SK-N-MC (cell line): ENCODE results near the gene HFM1.

Experiments used
- DNase-seq: peaks from one replicate; pipeline ENCODE4 v3.0.0-alpha.2; 2011; ENCODE audit warnings: low read depth, low spot score
- H3K27ac ChIP-seq: fragments of 200-600 bp; sonication (generic); 2 replicates; pipeline ENCODE4 v1.5.1; 2016; ENCODE audit warnings: mixed run types
- H3K36me3 ChIP-seq: fragments of 200-600 bp; sonication (generic); 2 replicates; pipeline ENCODE4 v1.6.1; 2017; ENCODE audit warnings: antibody characterized with exemption, low read length, mixed read lengths; ENCODE audit not compliant: insufficient read depth
- H3K4me3 ChIP-seq: fragments of 200-600 bp; sonication (generic); 2 replicates; pipeline ENCODE4 v1.5.1; 2016
- H3K9ac ChIP-seq: fragments of 200-600 bp; sonication (generic); 2 replicates; pipeline ENCODE4 v1.8.0; 2017; ENCODE audit warnings: mixed run types, mixed read lengths; ENCODE audit not compliant: insufficient read length
- H3K9me3 ChIP-seq: fragments of 200-600 bp; sonication (generic); 2 replicates; pipeline ENCODE4 v1.6.1; 2017; ENCODE audit warnings: low read depth, mild to moderate bottlenecking, antibody characterized with exemption, low read length, moderate library complexity, mixed read lengths
- EZH2 ChIP-seq: fragments of 200-600 bp; sonication (generic); IDR thresholded peaks from one replicate; pipeline ENCODE4 v1.6.1; 2017; ENCODE audit warnings: antibody characterized with exemption
- FOXP2 ChIP-seq: optimal IDR thresholded peaks from 2 replicates; pipeline ENCODE3; 2011; ENCODE audit warnings: mild to moderate bottlenecking, moderate library complexity; ENCODE audit not compliant: insufficient read depth; ENCODE audit errors: extremely low read length, control extremely low read depth
- POLR2AphosphoS5 ChIP-seq: IDR thresholded peaks from 2 replicates; pipeline ENCODE4 v1.6.1; 2012; ENCODE audit warnings: mild to moderate bottlenecking, low read depth, low read length, borderline replicate concordance

The HFM1 gene

GRCh38 chr1:91234181-91234580, 170.5 kb downstream of the HFM1 start:
- Histone ChIP-seq H3K27ac (no peak overlapping the region), H3K4me3 (no peak overlapping the region), H3K9ac (no peak overlapping the region), H3K9me3 (no peaks in the 10 kb centered on the region), H3K36me3 (no peaks in the 10 kb centered on the region)
- TF ChIP-seq POLR2AphosphoS5 (no peak), EZH2 (no peak), FOXP2 (no peak)
- DNase-seq, result no peak

GRCh38 chr1:91226741-91227140, 177.9 kb downstream of the HFM1 start:
- DNase-seq, result no peak
- H3K27ac ChIP-seq, result no peak overlapping the region
- TF ChIP-seq EZH2, result no peak
- no peak for TF ChIP-seq POLR2AphosphoS5
- no peak for TF ChIP-seq FOXP2

GRCh38 chr1:91224878-91225277, 179.8 kb downstream of the HFM1 start:
- no peak overlapping the region for H3K27ac ChIP-seq
- TF ChIP-seq POLR2AphosphoS5 (no peak), FOXP2 (no peak), EZH2 (no peak)
- H3K9me3 ChIP-seq, result no peaks in the 10 kb centered on the region
- H3K4me3 ChIP-seq, result no peak overlapping the region
- no peak for DNase-seq
- no peaks in the 10 kb centered on the region for H3K36me3 ChIP-seq
- H3K9ac ChIP-seq, result no peak overlapping the region

More at GRCh38 chr1:91226741-91227140, 177.9 kb downstream of the HFM1 start:
- Histone ChIP-seq H3K9me3 (no peaks in the 10 kb centered on the region), H3K9ac (no peak overlapping the region), H3K4me3 (no peak overlapping the region), H3K36me3 (no peaks in the 10 kb centered on the region)

DNA sequence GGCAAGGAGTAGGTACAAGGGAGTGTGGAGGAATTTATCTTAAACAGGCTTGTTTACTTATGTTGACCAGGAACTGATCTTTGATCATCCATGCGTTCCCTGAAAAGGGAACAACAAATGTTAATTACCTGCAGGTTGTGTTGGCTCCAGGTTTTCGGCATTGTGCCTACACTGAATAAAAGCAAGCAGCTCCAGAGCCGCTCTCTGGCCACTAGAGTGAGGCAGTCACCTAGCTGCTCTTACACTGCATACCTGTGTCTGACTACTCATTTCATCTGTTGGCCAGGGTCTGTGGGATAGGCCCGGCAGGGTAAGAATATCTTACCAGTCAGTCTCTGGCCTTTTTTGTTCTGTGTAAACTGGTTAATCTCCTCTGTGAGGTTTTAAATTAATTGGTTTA, 183.6 kb downstream of the HFM1 start:
- Histone ChIP-seq H3K9ac (no peak overlapping the region), H3K4me3 (no peak overlapping the region), H3K9me3 (no peaks in the 10 kb centered on the region), H3K36me3 (no peaks in the 10 kb centered on the region), H3K27ac (no peak overlapping the region)
- TF ChIP-seq FOXP2 (no peak), POLR2AphosphoS5 (no peak), EZH2 (no peak)
- no peak for DNase-seq

DNA sequence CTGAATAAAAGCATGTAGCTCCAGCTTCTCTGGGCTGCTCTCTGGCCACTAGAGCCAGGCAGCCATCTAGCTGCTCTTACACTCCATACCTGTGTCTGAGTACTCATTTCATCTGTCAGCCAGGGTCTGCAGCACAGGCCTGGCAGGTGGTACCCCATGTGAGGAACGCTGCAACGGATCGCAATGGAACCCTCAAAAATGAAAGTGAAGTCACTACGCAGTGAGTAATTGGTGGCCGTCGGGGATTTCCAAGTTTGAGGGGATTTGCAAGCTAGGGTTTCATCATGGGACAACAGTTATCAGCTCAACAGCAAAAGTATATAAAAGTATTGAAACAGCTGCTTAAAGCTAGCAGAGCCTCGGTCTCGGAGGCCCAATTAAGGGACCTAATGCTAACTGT, 186.7 kb downstream of the HFM1 start:
- Histone ChIP-seq H3K9me3 (no peaks in the 10 kb centered on the region), H3K27ac (no peak overlapping the region), H3K9ac (no peak overlapping the region), H3K36me3 (no peaks in the 10 kb centered on the region), H3K4me3 (no peak overlapping the region)
- no peak for DNase-seq
- no peak for TF ChIP-seq POLR2AphosphoS5
